DOHH2 (cell line): ENCODE data around the gene ITPR3.

Experiments used
- CTCF ChIP-seq: fragments of 200-600 bp; sonication (generic); IDR thresholded peaks from one replicate; pipeline ENCODE4 v1.5.1; 2014; ENCODE audit warnings: antibody characterized with exemption, mild to moderate bottlenecking, low read depth, low read length; ENCODE audit not compliant: poor library complexity, severe bottlenecking
- EZH2phosphoT487 ChIP-seq: fragments of 200-600 bp; sonication (generic); IDR thresholded peaks from 2 replicates; pipeline ENCODE4 v1.6.1; 2017; ENCODE audit warnings: borderline replicate concordance, mild to moderate bottlenecking, antibody characterized with exemption, low read length, moderate library complexity, mixed read lengths

GRCh38 chr6:33592595-33593413 lies 28.3 kb upstream of the ITPR3 start:
- TF ChIP-seq CTCF (no peak), EZH2phosphoT487 (no peak)
